Panc1 (cell line): ENCODE results near the gene AQP5. TPM values are rescaled to one million over a fixed set of nuclear protein-coding genes. Genes with fewer than 3 reads are reported as not detected.
A peak's percentile ranks its signal among the peaks of the same experiment; 100 is the strongest.

Experiments used
- ATAC-seq: fragments of 200-7000 bp; cut with Tn5 transposase; 2 replicates; pipeline ENCODE4 v1.9.1; 2020; ENCODE audit warnings: mild to moderate bottlenecking, moderate library complexity
- BruUV-seq: library from RNA; stranded (reverse); fragments of 400-500 nt; replicated peaks from 2 replicates; lab custom pipeline; 2021; lab: Mats Ljungman, UMichigan
- CTCF ChIA-PET: fragments of 300-600 bp; sonication (Branson Sonifier 250); formaldehyde crosslinking; loops from one replicate; lab custom pipeline; 2022; ENCODE audit warnings: antibody characterized with exemption; lab: Charles Lee
- POLR2A ChIA-PET: fragments of 300-600 bp; sonication (Branson Sonifier 250); formaldehyde crosslinking; loops from one replicate; lab custom pipeline; 2022; ENCODE audit warnings: antibody characterized with exemption; lab: Charles Lee
- DNase-seq: peaks from one replicate; pipeline ENCODE4 v3.0.0-alpha.2; 2010; ENCODE audit warnings: low read depth, low spot score
- H3K27ac ChIP-seq: 2 replicates; pipeline ENCODE4 v1.5.1; 2011; ENCODE audit warnings: mild to moderate bottlenecking, low read length, inconsistent platforms
- H3K27me3 ChIP-seq: fragments of 200-500 bp; sonication (Bioruptor generic); 2 replicates; pipeline ENCODE4 v1.6.0; 2014; ENCODE audit warnings: low read length, inconsistent platforms; ENCODE audit not compliant: control insufficient read depth, insufficient read depth
- H3K36me3 ChIP-seq: fragments of 200-500 bp; sonication (Bioruptor generic); 2 replicates; pipeline ENCODE4 v1.5.1; 2014; ENCODE audit warnings: inconsistent platforms, mild to moderate bottlenecking, low read length, moderate library complexity; ENCODE audit not compliant: control insufficient read depth, insufficient read depth
- H3K4me1 ChIP-seq: 2 replicates; pipeline ENCODE4 v1.5.1; 2011; ENCODE audit warnings: inconsistent platforms, mild to moderate bottlenecking, low read length, moderate library complexity; ENCODE audit not compliant: control insufficient read depth, insufficient read depth
- H3K4me3 ChIP-seq, 2 experiments: 2 replicates each; pipeline ENCODE4 v1.5.1; 2011 to 2012; ENCODE audit warnings: low read depth in 2 of 2, low read length in 2 of 2, mild to moderate bottlenecking in 2 of 2, inconsistent platforms in 1 of 2, moderate library complexity in 1 of 2
- H3K9me3 ChIP-seq: fragments of 200-500 bp; sonication (Bioruptor generic); 2 replicates; pipeline ENCODE4 v1.5.1; 2014; ENCODE audit warnings: low read depth, mild to moderate bottlenecking, inconsistent platforms, low read length, moderate library complexity; ENCODE audit not compliant: control insufficient read depth, insufficient read depth
- POLR2AphosphoS5 ChIP-seq: IDR thresholded peaks from 2 replicates; pipeline ENCODE4 v1.6.1; 2012; ENCODE audit warnings: mild to moderate bottlenecking, low read depth, low read length, moderate library complexity
- SIN3A ChIP-seq: IDR thresholded peaks from 2 replicates; pipeline ENCODE4 v1.6.1; 2012; ENCODE audit warnings: low read depth, mild to moderate bottlenecking, low read length, moderate library complexity, borderline replicate concordance; ENCODE audit not compliant: insufficient read depth
- TCF7L2 ChIP-seq: IDR thresholded peaks from 2 replicates; pipeline ENCODE4 v1.6.1; 2011; ENCODE audit warnings: mild to moderate bottlenecking, low read depth, low read length, inconsistent platforms
- in situ Hi-C: cut with HindIII; loops from 2 replicates; pipeline ENCODE4 v1.10.0; 2016; ENCODE audit warnings: low sequenced_read_pairs, low pct_unique_long_range_greater_than_20kb
- intact Hi-C: fragments of 100-400 bp; cut with micrococcal nuclease; formaldehyde crosslinking; loops from one replicate; pipeline ENCODE4 v1.10.0; 2022; ENCODE audit not compliant: unreplicated experiment
- total RNA-seq: library from RNA; stranded (reverse); gene quantifications from one replicate; pipeline ENCODE4 v1.2.1, GENCODE V29; 2021; ENCODE audit not compliant: unreplicated experiment
- TF ChIP-seq, protein P1 (sequence below): fragments of 450-650 bp; IDR thresholded peaks from 2 replicates; pipeline ENCODE4 v1.5.1; 2017; ENCODE audit warnings: mild to moderate bottlenecking
- TF ChIP-seq, protein P2 (sequence below), 2 experiments: IDR thresholded peaks; 2 replicates each; pipeline ENCODE4 v1.6.1; 2011 to 2012; ENCODE audit warnings: low read depth in 2 of 2, control low read depth in 1 of 2, low read length in 1 of 2, mild to moderate bottlenecking in 1 of 2, moderate library complexity in 1 of 2; ENCODE audit not compliant: insufficient read depth in 1 of 2

The AQP5 gene
- total RNA-seq, 1 experiment from 2014 or later: 0.72 TPM

DNA sequence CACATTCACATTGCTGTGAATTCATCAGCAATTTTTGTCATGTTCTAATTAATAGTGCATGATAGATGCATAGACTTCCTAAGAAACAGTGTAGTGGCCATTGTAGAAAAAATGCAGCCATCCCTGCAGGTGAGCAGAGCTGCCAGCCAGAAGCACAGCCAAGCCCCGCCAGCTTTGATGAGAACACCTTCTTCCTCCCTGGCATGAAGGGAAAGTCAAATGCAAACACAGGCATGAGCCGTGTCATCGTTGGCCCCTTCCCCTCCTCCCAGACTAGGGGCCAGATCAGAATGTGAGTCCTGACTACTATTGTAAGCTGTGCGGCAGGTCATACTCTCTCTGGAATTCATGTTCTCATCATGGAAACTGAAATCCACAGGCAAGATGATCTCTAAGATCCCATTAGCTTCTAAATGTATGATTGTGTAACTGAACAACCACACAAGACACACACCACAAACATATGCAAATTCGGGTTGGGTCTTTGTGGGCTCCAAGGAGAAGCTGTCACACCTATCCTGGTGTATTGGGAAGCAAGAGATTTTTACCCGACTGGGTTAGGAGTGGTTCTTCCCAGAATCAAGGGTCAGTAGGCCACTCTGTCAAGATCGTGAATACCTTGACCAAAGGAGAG, 14.0 kb upstream of the AQP5 start:
- no peaks in the 10 kb centered on the region for H3K27me3 ChIP-seq
- POLR2A ChIA-PET: no interaction called here
- in situ Hi-C loops: no loop called here
- CTCF ChIA-PET: no interaction called here
- TF ChIP-seq TCF7L2 (no peak), SIN3A (no peak), POLR2AphosphoS5 (no peak)
- TF ChIP-seq, protein P1, sequence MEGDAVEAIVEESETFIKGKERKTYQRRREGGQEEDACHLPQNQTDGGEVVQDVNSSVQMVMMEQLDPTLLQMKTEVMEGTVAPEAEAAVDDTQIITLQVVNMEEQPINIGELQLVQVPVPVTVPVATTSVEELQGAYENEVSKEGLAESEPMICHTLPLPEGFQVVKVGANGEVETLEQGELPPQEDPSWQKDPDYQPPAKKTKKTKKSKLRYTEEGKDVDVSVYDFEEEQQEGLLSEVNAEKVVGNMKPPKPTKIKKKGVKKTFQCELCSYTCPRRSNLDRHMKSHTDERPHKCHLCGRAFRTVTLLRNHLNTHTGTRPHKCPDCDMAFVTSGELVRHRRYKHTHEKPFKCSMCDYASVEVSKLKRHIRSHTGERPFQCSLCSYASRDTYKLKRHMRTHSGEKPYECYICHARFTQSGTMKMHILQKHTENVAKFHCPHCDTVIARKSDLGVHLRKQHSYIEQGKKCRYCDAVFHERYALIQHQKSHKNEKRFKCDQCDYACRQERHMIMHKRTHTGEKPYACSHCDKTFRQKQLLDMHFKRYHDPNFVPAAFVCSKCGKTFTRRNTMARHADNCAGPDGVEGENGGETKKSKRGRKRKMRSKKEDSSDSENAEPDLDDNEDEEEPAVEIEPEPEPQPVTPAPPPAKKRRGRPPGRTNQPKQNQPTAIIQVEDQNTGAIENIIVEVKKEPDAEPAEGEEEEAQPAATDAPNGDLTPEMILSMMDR: no peak
- TF ChIP-seq, protein P2, sequence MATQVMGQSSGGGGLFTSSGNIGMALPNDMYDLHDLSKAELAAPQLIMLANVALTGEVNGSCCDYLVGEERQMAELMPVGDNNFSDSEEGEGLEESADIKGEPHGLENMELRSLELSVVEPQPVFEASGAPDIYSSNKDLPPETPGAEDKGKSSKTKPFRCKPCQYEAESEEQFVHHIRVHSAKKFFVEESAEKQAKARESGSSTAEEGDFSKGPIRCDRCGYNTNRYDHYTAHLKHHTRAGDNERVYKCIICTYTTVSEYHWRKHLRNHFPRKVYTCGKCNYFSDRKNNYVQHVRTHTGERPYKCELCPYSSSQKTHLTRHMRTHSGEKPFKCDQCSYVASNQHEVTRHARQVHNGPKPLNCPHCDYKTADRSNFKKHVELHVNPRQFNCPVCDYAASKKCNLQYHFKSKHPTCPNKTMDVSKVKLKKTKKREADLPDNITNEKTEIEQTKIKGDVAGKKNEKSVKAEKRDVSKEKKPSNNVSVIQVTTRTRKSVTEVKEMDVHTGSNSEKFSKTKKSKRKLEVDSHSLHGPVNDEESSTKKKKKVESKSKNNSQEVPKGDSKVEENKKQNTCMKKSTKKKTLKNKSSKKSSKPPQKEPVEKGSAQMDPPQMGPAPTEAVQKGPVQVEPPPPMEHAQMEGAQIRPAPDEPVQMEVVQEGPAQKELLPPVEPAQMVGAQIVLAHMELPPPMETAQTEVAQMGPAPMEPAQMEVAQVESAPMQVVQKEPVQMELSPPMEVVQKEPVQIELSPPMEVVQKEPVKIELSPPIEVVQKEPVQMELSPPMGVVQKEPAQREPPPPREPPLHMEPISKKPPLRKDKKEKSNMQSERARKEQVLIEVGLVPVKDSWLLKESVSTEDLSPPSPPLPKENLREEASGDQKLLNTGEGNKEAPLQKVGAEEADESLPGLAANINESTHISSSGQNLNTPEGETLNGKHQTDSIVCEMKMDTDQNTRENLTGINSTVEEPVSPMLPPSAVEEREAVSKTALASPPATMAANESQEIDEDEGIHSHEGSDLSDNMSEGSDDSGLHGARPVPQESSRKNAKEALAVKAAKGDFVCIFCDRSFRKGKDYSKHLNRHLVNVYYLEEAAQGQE (IDR thresholded peaks at IDR 0.05; ENCODE audit: insufficient read depth in 1 of 2, low read depth in 2 of 2, low read length in 1 of 2): no peak
- DNase-seq (no peak), ATAC-seq (no peak)
- H3K27ac ChIP-seq: peak overlapping the region; percentile 46; the same call in 1 of the 2 replicates
- no peaks in the 10 kb centered on the region for H3K36me3 ChIP-seq
- no peaks in the 10 kb centered on the region for H3K9me3 ChIP-seq
- H3K4me3 ChIP-seq: no peak overlapping the region
- no TSS peak for BruUV-seq
- intact Hi-C loops: loop anchor here (5.0 kb wide), 1 partner anchor 80 kb away; no protein-coding TSS in a partner anchor
- peaks cover 13% of the 10 kb centered on the region for H3K4me1 ChIP-seq

DNA sequence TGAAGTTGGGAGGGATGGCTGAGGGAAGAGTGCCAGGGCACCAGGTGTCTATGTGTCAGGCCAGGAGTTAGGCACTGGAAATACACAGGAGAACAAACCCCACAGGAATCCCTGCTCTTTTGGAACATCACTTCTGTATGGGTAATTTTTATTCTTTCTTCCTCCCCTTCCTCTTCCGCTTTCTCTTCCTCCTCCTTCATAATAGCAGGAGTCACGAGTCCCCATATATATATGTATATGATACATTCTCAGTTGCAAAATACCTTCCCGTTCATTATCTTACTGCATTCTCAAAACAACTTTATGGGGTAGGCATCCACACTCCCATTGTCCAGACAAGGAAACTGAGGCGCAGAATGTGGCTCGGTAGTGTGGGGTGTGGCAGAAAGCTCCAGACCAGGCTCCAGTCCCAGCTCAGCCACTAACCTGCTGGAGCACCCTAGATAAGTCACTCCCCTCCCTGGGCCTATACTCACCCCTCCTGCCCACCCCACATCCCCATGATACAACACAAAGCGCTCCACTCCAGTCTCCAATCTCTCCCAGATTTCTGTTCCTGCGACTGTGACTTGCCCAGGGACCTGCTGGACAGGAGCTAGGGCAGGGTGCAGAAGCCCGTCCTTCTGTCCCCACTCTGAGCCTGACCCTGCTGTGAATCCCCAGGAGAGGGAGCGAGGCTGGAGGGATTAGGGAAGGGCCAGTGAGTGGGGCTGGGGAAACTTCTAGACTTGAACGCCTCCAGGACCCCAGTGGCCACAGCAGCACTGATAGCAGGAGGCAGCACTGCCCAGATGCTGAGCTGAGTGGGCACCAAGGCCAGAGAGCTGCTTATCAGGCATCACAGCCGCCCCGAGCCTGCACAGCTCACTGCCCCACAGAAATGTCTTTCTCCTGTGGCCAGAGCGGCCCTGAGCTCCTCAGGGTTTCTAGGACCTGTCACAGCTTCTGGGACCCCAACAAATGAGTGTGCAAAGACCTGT, 12.5 kb upstream of the AQP5 start:
- peak overlapping the region; percentile 31 for H3K27ac ChIP-seq
- H3K27me3 ChIP-seq: no peaks in the 10 kb centered on the region
- in situ Hi-C loops: no loop called here
- H3K4me3 ChIP-seq: no peak overlapping the region
- BruUV-seq: no TSS peak
- peaks cover 13% of the 10 kb centered on the region for H3K4me1 ChIP-seq
- no peak for ATAC-seq
- POLR2A ChIA-PET: interaction anchor here (0.7 kb wide), 1 partner anchor 124 kb away, joined by 3 read pairs; no protein-coding TSS in a partner anchor
- no peak for TF ChIP-seq TCF7L2
- no peak for TF ChIP-seq SIN3A
- TF ChIP-seq POLR2AphosphoS5: no peak
- TF ChIP-seq, protein P1: no peak
- TF ChIP-seq, protein P2 (IDR thresholded peaks at IDR 0.05; ENCODE audit: insufficient read depth in 1 of 2, low read depth in 2 of 2, low read length in 1 of 2): no peak
- no peak for DNase-seq
- H3K36me3 ChIP-seq: no peaks in the 10 kb centered on the region
- CTCF ChIA-PET: interaction anchor here (0.5 to 0.6 kb wide), 2 partner anchors 29 to 142 kb away, joined by 3 to 5 read pairs; no protein-coding TSS in a partner anchor
- intact Hi-C loops: loop anchor here (5.0 kb wide), 1 partner anchor 82 kb away; no protein-coding TSS in a partner anchor
- no peaks in the 10 kb centered on the region for H3K9me3 ChIP-seq
